HG03442 (cell line): ENCODE results near the gene PIK3IP1.
A peak's percentile ranks its signal among the peaks of the same experiment; 100 is the strongest.
"Not testable (repeated sequence)": the region's sequence is repeated elsewhere in the genome, so short reads cannot be mapped to it uniquely, and the experiment has no call there.

Source experiments
- ATAC-seq: cut with Tn5 transposase; IDR thresholded peaks from one replicate; pipeline ENCODE4 v1.9.1; 2021; ENCODE audit warnings: mild to moderate bottlenecking, moderate library complexity; ENCODE audit not compliant: unreplicated experiment

PIK3IP1 gene

GRCh38 chr22:31292236-31292989 lies at the start of gene PIK3IP1:
PIK3IP1 (minus strand) TSS chr22:31292488; CDS start chr22:31292344, 144 bp downstream.
- peak; percentile 26 for ATAC-seq

- no peak for ATAC-seq
These were observed 49.2 kb upstream of the PIK3IP1 start for GRCh38 chr22:31341386-31342088.

- no peak for ATAC-seq
These were observed 48.5 kb upstream of the PIK3IP1 start for GRCh38 chr22:31340765-31341247.

GRCh38 chr22:31340360-31340759 lies 48.1 kb upstream of the PIK3IP1 start:
- no peak for ATAC-seq

GRCh38 chr22:31339148-31339832 lies 47.0 kb upstream of the PIK3IP1 start:
- no peak for ATAC-seq

GRCh38 chr22:31337178-31337577 lies 44.9 kb upstream of the PIK3IP1 start:
- ATAC-seq: no peak

- no peak for ATAC-seq
These were observed 42.0 kb upstream of the PIK3IP1 start for GRCh38 chr22:31334329-31334728.

GRCh38 chr22:31333641-31334040 lies 41.4 kb upstream of the PIK3IP1 start:
- ATAC-seq: no peak

- no peak for ATAC-seq
These were observed 40.6 kb upstream of the PIK3IP1 start for GRCh38 chr22:31332886-31333285.

- ATAC-seq: no peak
These were observed 39.7 kb upstream of the PIK3IP1 start for GRCh38 chr22:31332010-31332409.

- no peak for ATAC-seq
These were observed 37.3 kb upstream of the PIK3IP1 start for GRCh38 chr22:31329453-31330215.

GRCh38 chr22:31329029-31329428 lies 36.7 kb upstream of the PIK3IP1 start:
- no peak for ATAC-seq

GRCh38 chr22:31328544-31328960 lies 36.3 kb upstream of the PIK3IP1 start:
- no peak for ATAC-seq

GRCh38 chr22:31327806-31328543 lies 35.7 kb upstream of the PIK3IP1 start:
- no peak for ATAC-seq

GRCh38 chr22:31326877-31327276 lies 34.6 kb upstream of the PIK3IP1 start:
- ATAC-seq: no peak

- ATAC-seq: no peak
These were observed 31.6 kb upstream of the PIK3IP1 start for GRCh38 chr22:31323578-31324550.

GRCh38 chr22:31321421-31321820 lies 29.1 kb upstream of the PIK3IP1 start:
- ATAC-seq: no peak

- ATAC-seq: not testable (repeated sequence)
These were observed 21.9 kb upstream of the PIK3IP1 start for GRCh38 chr22:31314220-31314619.
